ENCODE measurements around the gene RASGRP4.
"Not testable (repeated sequence)": the region's sequence is repeated elsewhere in the genome, so short reads cannot be mapped to it uniquely, and the experiment has no call there.

Gene RASGRP4

DNA sequence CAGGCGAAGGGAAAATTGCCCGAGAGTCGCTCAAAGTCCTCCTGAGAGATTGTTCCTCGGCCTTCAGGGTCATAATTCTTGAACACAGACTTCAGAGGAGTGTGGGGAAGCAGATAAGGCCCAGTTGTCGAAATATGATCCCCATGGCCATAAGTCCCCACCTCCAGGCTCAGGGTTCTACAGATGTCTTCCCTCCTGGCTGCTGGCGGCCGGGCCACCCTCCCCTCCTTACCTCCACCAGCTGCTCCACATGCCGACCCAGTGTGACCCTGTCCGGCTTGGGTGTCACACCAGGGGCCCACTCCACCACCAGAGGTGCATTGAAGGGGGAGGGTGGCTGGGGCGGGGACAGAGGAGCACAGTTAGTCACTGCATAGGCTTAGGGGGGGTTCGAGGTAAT lies 13.1 kb downstream of the RASGRP4 start:
- no peak for DNase-seq

DNA sequence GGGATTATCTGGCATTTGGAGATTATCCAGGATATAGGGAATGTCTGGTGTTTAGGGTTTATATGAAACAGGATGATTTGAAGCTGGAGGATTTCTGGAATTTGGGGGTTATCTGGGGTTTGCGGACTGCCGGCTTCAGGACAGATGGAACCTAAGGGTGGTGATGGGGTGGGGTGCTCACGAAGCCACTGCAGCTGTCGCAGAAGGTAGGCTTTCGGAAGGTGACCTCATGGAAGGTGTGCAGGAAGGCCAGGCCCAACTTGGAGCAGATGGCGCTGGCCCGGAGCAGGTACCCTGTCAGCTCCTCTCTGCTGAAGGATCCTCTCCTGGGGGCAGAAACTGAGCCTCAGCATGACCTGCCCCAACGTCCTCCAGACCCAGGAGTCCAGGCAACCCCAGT lies 13.5 kb downstream of the RASGRP4 start:
- DNase-seq, result no peak

DNA sequence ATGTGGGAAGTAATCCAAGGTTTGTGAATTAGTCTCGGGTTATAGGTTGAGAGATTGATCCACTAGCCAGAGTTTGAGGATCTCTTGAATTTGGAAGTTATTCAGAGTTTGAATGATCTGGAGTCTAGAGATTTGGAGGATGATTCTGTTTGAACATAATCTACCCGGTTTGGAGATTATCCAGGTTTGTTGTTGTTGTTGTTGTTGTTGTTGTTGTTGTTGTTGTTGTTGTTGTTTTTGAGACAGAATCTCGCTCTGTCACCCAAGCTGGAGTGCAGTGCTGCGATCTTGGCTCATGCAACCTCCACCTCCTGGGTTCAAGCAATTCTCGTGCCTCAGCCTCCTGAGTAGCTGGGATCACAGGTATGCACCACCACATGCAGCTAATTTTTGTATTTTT lies 14.1 kb downstream of the RASGRP4 start:
- DNase-seq, result not testable (repeated sequence)

DNA sequence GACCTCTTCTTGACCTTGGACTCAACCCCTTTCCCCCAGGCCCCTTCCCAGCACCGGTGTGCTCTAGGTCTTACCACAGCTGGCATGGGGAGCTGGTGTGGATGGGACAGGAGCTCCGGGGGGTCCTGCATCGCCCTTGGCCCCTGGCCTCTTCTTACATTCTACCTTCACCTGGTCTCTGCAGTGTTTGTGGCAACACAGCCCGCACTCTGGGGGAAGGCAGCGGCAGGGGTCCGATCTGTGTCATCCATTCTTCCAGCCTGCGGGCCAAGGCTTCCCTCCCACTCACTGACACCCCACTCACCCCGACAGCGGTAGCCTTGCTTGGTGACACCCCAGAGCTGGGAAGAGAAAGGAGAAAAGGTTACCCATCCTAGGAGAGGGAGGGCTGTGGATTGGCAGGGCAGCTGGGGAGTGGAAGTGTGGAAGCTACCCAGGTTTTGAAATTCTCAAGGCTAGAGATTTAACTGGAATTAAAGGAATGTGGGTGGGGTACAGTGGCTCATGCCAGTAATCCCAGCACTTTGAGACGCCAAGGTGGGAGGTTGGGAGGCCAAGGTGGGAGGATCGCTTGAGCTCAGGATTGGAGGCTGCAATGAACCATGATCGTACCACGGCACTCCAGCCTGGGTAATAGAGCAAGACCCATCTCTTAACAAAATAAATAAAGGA lies 14.8 kb downstream of the RASGRP4 start:
- DNase-seq, result no peak

DNA sequence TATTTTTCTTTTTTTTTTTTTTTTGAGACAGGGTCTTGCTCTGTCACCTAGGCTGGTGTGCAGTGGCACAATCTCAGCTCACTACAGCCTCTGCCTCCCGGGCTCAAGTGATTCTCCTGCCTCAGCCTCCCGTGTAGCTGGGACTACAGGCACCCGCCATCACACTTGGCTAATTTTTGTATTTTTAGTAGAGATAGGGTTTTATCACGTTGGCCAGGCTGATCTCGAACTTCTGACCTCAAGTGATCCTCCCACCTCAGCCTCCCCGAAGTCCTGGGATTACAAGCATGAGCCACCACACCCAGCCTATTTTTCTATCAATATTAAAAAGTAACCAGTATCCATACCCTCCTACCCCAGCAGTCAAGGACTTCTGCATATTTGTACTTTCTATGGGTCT lies 15.6 kb downstream of the RASGRP4 start:
- not testable (repeated sequence) for DNase-seq

DNA sequence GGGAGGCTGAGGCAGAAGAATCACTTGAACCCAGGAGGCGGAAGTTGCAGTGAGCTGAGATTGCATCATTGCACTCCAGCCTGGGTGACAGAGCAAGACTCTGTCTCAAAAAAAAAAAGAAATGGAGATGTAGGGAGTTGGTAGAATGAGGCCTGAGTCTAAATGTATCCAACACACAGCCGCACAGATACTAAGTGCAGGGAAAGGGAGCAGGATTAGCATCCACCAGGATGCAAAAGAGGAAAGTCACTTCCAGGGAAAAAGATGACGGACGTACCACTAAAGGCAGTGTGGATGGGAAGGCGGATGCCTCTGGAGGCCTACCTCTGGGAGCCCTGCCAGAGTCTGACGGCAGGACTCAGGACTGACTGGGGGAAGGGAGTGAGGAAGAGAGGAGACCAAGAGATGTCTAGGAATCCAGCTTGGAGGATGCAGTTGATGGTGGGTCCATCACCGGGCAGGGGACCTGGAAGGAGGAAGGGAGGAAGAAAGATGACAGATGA lies 16.3 kb downstream of the RASGRP4 start:
- DNase-seq, result no peak

DNA sequence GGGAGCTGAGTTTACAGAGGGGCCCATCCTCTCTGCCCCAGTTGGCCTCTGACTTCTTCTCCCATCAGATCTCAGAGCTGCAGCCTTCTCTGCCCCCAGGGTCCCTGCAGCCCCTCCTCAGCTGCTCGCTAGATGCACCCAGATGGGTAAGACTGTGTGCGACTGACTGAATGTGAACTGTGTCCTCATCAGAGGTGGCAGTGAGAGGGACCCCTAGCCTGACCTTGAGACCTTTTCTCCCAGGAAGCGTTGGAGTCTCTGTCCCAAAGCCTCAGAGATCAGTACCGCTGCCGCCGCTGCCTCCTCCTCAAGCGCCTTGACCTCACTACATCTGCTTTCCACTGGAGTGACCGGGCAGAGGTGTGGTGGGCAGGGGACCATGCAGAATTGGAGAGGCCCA lies 20.7 kb downstream of the RASGRP4 start:
- no peak for DNase-seq

DNA sequence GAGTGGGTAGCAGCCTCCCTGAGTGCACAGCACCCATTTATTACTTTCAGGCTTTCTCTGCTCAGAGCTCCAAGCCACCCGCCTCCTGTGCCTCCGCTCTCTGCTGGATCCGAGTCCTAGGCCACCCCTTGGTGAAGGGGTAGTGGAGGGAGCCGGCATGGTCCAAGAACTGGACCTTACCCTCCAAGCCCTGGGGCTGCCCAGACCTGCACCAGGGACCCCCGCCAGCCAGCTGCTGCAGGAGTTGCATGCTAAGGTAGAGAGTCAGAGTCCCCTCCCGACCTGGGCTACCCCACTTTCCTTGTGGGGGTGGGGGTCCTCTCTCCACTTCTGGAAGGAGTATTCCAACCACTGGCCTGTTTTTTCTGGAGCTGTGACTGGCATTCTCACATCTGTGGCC lies 21.2 kb downstream of the RASGRP4 start:
- no peak for DNase-seq

DNA sequence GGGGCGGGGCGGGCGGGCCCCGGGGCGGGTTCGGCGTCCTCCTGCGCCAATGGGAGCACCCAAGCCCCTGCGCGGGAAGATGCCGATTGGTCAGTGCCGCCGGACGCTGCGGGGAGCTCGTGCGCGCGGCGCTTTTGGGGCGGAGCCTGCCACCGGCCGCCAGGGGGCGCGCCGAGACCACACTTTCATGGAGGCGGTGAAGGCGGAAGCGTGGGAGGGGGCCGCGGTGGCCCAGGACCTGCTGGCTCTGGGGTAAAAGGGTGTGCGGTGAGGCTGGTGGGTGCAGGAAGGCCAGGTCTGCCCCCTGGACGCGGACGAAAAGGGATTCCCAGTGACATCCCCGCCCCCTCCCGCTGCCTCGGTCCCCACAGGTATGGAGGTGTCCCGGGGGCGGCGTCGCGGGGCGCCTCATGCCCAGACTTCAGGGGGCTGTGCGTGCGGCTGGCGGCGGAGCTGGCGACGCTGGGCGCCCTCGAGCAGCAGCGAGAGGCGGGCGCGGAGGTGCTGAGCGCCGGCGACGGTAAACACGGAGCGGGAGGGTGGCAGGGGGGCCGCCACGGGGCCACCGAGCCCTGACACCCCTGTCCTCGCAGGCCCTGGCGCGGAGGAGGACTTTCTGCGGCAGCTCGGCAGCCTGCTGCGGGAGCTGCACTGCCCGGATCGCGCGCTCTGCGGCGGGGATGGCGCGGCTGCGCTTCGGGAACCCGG lies 22.9 kb downstream of the RASGRP4 start, which contains the start of gene FAM98C:
FAM98C (plus strand) TSS at position 127 of the 708 bp plus-strand sequence; CDS start at position 188, 61 bp downstream.
- DNase-seq, result peak; percentile 97

DNA sequence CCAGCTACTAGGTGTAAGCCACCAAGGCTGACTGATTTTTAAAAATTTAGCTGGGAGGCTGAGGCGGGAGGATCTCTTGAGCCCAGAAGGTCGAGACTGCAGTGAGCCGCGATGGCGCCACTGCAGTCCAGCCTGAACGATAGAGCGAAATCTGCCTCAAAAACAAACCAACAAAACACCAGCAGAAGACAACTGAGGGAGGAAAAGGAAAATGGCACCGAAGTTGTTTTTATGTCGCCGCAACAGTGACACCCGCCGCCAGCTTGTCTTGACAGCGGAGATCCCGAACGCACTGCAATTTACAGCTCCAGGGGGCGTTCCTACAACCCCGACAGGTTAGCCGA lies 23.4 kb downstream of the RASGRP4 start:
- DNase-seq, result no peak

DNA sequence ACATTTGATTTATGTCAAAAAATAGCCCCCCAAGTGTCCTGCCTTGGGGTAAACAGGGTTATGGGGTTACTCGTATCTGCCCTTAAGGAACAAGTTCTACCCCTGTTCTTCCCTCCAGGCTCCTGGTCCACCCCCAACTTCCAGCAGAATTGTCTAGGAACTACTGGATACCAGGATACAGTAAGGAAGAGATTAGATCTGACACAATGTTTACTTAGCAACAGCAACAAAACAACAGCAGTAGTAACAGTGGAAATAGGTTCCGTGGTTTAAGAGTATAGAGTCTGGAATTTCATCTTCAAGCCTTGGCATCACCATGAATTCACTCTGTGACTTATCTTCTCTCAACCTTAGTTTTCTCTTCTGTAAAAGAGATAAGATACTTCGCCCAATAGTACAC lies 24.9 kb downstream of the RASGRP4 start:
- no peak for DNase-seq

DNA sequence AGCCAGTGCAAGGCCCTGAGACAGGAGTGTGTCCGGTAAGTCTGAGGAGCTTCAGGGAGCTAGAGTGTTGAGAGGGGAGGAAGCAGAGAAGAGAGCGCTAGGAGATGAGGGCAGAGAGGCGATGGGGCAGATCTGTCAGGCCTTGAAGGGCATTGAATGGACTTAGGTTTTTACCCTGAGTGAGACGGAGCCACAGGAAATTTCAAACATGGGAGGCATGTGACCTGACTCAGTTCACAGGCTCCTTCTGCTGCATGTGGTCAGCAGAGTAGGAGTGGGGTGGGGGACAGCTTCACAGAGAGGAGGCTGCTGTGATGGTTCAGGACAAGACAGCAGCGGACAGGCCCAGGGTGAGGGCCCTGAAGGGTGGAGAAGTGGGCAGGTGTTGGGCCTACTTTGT lies 25.7 kb downstream of the RASGRP4 start:
- DNase-seq, result no peak

DNA sequence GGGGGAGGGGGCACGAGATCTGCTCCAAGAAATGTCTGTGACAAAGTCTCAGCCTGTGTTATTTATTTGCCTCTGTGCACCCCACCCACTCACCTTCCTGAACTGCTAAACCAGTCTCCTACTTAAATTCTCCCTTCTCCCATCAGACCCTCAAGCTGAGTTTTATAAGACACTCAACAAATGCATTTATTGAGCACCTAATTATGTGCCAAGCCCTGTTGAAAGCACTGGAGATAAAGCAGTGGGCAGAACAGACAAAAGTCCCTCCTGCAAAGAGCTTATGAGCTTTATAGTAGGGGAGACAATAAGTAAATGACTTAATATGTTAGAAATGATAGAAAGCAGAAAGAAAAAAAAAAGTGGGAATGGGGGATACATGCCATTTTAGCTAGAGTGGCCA lies 26.5 kb downstream of the RASGRP4 start:
- no peak for DNase-seq

DNA sequence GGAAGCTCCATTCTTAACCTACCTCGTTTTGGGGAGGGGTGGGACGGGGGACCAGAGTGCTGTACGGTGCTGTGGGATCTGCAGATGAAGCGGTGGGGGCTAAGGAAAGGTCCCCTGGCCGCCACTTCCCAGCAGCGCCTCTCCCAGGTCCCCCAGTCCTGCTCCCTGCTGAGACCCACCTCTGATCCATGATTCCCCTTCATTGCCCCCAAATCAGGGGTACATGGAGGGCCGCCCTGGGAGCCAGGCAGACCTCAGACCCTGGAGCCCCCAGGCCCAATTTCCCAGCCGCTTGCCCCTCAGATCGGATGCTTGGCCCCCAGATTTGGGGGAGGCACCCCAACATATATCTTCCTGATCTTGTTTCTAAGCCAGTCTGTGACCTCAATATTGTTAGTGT lies 26.9 kb downstream of the RASGRP4 start:
- no peak for DNase-seq

DNA sequence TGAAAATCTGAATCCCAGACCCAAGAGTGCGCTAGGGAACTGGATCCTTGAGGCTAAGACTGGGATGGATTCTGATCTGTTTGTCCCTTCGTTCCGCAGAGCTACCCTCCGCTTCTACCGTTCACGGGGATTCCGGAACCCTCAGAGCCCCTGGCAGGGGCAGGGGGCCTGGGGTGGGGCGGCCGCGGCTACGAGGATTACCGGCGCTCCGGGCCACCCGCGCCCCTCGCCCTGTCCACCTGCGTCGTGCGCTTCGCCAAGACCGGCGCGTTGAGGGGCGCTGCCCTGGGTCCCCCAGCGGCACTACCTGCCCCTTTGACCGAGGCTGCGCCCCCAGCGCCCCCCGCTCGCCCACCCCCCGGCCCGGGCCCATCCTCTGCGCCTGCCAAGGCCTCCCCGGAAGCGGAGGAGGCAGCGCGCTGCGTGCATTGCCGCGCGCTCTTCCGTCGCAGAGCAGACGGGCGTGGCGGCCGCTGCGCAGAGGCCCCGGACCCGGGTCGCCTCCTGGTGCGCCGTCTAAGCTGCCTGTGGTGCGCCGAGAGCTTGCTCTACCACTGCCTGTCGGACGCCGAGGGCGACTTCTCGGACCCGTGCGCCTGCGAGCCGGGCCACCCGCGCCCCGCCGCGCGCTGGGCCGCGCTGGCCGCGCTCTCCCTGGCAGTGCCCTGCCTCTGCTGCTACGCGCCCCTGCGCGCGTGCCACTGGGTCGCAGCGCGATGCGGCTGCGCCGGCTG lies 30.5 kb downstream of the RASGRP4 start:
- peak; percentile 43 for DNase-seq

DNA sequence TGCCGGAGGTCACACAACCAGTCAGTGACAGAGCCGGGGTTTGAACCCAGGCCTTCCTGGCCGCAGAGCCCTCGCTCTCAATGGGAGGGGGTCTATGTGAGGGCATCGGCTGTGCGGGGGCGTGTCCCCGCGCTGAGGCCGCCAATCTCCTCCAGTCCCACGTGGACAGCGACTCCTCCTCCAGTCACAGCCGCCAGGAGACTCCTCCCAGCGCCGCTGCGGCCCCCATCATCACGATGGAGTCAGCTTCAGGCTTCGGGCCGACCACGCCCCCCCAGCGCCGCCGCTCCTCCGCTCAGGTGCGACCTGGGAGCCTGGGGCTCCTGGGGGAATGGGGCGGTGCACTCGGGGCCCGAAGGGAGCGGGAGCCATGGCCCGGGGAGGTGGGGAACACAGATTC lies 31.5 kb downstream of the RASGRP4 start:
- peak; percentile 86 for DNase-seq

DNA sequence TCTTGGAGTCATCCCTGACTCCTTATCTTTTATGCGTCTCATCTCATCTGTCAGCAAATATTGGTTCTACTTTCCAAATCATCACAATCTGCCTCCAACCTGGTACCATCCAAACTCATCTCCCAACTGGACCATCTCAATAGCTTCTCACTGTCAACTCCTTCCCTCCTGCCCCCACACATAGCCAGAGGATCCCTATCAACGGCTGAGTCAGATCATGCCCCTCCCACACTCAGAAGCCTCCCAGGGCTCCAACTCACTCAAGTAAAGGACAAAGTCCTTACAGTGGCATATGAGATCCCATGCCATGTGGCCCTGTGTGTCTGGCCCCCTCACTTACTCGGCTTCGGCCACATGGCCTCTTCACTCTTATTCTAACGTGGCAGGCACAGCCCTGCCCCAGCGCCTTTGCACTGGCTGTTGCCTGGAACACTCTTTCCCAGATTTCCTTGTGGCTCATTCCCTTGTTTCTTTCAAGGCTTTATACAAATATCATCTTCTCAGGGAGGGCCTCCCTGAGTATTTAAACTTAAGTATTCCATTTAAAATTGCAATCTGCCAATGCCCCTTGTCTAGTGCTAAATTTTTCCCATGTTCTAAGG lies 33.2 kb downstream of the RASGRP4 start:
- no peak for DNase-seq

DNA sequence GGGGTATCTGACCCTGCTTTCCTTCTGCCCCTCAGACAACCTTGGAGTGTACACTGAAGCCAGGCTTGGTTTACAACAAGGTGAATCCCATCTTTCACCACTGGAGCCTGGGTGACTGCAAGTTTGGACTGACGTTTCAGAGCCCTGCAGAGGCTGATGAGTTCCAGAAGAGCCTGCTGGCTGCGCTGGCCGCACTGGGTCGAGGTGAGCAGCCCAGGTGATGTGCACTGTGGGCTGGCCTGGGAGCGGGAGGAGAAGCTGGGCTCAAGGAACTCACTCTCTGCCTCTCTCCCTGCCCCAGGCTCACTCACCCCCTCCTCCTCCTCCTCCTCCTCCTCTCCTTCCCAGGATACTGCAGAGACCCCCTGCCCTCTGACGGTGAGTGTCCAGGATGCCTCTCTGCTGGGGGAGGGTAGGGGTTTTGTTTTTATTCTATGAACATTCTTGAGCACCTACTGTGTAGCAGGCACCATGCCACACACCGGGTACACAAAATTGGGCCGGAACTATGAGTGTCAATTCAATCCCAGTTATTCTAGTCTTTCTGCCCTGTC lies 34.0 kb downstream of the RASGRP4 start:
- DNase-seq, result no peak

DNA sequence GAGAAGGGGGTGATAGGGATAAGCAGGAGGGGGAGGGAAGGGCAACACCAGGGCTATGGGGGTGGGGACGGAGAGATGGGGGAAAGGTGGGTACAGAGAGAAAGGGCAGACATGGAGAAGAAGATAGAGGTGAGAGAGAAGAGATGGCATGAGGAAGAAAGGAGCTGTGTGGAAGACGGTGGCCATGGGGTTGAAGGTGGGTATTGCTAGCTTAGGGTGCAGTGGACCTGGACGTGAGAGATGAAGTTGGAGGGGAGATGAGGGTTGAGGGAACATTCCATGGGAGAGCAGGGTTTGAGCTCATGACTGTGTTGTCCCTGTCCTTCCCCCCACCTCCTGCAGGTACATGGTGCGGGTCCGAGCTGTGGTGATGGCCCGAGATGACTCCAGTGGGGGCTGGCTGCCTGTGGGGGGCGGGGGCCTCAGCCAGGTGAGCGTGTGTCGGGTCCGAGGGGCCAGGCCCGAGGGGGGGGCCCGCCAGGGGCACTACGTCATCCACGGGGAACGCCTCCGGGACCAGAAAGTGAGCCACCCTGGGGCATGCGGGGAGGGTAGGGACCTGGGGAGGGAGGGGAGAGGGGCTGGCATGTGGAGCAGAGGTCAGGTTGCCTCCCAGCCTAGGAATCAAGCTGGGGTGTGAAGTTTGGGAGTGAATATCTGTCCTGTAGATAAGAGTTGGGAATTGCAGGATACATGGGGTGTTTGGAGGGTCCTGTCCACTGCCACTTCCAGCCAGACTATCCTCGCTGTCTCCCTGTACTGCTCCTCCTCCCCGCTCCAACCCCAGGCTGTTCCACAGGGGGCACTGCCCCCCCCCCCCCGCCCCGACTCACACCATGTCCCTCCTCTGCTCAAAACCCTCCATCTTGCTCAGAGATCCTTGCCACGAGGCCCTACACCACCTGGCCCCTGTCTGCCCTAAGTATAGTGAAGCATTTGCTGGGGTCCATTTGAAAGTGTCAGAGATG lies 35.8 kb downstream of the RASGRP4 start:
- no peak for DNase-seq

DNA sequence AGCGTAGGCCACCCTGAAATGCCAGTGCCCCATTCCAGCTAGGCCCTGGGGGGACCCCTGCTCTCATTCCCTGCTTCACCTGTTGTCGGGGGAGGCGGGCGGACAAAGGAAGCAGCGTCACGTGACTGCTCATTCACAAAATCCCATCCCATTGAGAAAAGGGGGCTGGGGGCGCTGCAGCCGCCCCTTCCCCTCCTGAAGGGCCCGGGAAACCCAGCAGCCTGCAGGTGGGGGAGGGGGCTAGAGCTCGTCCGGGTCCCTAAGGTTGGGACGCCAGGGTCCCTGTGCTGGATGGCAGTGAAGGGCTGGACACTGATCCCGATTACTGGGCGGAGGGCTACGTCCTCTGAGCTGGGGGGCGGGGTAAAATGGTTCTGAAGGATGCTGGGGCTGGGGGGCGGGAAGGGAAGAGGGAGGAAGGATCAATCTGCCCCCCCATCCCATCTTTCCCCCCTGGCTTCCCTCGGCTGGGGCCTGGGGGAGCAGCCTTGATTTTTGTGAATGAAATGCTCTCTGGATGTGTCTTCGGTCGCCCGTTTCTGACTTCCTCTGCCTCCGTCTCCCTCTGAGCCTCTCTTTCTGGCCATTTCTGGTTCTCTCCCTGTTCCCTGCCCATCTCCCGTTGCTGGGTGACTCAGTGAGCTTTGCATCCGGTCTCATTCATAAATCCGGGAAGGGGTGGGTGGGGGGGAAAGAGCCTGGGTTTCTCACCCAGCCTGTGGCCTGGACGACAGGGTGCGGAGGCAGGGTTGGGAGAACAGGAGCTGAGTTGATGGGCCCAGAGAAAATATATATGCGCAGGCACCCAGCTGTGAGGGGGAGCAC lies 36.7 kb downstream of the RASGRP4 start:
- DNase-seq, result no peak
